K562 (cell line): ENCODE data around the gene TAS2R41. TPM values are rescaled to one million over a fixed set of nuclear protein-coding genes. Genes with fewer than 3 reads are reported as not detected.

Experiments
- ATAC-seq: fragments of 200-7000 bp; cut with Tn5 transposase; 3 replicates; pipeline ENCODE4 v1.9.1; 2020; ENCODE audit warnings: moderate library complexity
- BruUV-seq: library from RNA; stranded (reverse); fragments of 400-500 nt; replicated peaks from 2 replicates; lab custom pipeline; 2021; lab: Mats Ljungman, UMichigan
- CTCF ChIA-PET: fragments of 300-600 bp; formaldehyde crosslinking; extraction: SDS; loops from one replicate; lab custom pipeline; 2021; ENCODE audit warnings: low intra/inter-chr PET ratio; lab: Yijun Ruan, JAX
- POLR2A ChIA-PET: fragments of 300-600, 350-650 bp; sonication (Branson Sonifier 250); formaldehyde crosslinking; extraction: SDS; loops from one replicate; lab custom pipeline; 2021; ENCODE audit warnings: antibody characterized with exemption, inconsistent platforms; lab: Yijun Ruan, JAX
- DNase-seq, 4 experiments: peaks; one replicate each; pipeline versions ENCODE4 v3.0.0 to v3.0.0-alpha.2; 2011 to 2018; ENCODE audit warnings: low spot score in 3 of 4, mixed read lengths in 3 of 4; ENCODE audit errors: extremely low read depth in 1 of 4
- FAIRE-seq: peaks from 2 replicates; lab custom pipeline; 2011; peaks lifted over from hg19 to GRCh38; lab: Jason Lieb, UNC
- H2AFZ ChIP-seq: 2 replicates; pipeline ENCODE4 v1.6.0; 2011; ENCODE audit warnings: low read depth, low read length, control low read depth, inconsistent platforms
- H3K27ac ChIP-seq: fragments of 200-600 bp; 3 replicates; pipeline ENCODE4 v1.8.0; 2011; ENCODE audit warnings: low read depth, mild to moderate bottlenecking, control low read depth, inconsistent platforms, low read length, moderate library complexity, mixed read lengths; ENCODE audit errors: extremely low read depth
- H3K27me3 ChIP-seq, 2 experiments: fragments of 300-600 bp in 1 of 2; 2 replicates in 1 of 2; 3 replicates in 1 of 2; pipeline versions ENCODE4 v1.6.0 to v1.8.0; 2011; ENCODE audit warnings: inconsistent platforms in 2 of 2, low read length in 2 of 2, mild to moderate bottlenecking in 1 of 2, mixed read lengths in 1 of 2, moderate library complexity in 1 of 2; ENCODE audit not compliant: control insufficient read depth in 2 of 2, insufficient read depth in 2 of 2
- H3K36me3 ChIP-seq: fragments of 300-600 bp; 3 replicates; pipeline ENCODE4 v1.8.0; 2011; ENCODE audit warnings: mild to moderate bottlenecking, low read length, inconsistent platforms; ENCODE audit not compliant: control insufficient read depth, insufficient read depth
- H3K4me1 ChIP-seq, 2 experiments: fragments of 200-600 bp in 1 of 2; replicated peaks in 1 of 2; 2 replicates in 1 of 2; 3 replicates in 1 of 2; pipeline versions ENCODE4 v1.5.1 to v1.8.0; 2011; ENCODE audit warnings: inconsistent platforms in 2 of 2, low read length in 2 of 2, mild to moderate bottlenecking in 1 of 2, mixed read lengths in 1 of 2, moderate library complexity in 1 of 2; ENCODE audit not compliant: control insufficient read depth in 2 of 2, insufficient read depth in 2 of 2
- H3K4me2 ChIP-seq: 2 replicates; pipeline ENCODE4 v1.6.1; 2011; ENCODE audit warnings: low read length, control low read depth, inconsistent platforms, mixed read lengths; ENCODE audit not compliant: insufficient read depth
- H3K4me3 ChIP-seq: fragments of 200-600 bp; sonication (generic), shearing (Covaris generic); 2 replicates; pipeline ENCODE4 v1.5.1; 2016; ENCODE audit warnings: control low read depth, inconsistent platforms
- H3K79me2 ChIP-seq: fragments of 200-600 bp; 3 replicates; pipeline ENCODE4 v1.8.0; 2011; ENCODE audit warnings: low read length, inconsistent platforms; ENCODE audit not compliant: control insufficient read depth, insufficient read depth
- H3K9ac ChIP-seq, 2 experiments: 2 replicates each; pipeline versions ENCODE4 v1.6.0 to v1.6.1; 2011; ENCODE audit warnings: low read depth in 2 of 2, low read length in 2 of 2, control low read depth in 1 of 2, inconsistent platforms in 1 of 2, mild to moderate bottlenecking in 1 of 2, mixed read lengths in 1 of 2; ENCODE audit not compliant: insufficient read depth in 1 of 2
- H3K9me1 ChIP-seq: one replicate; pipeline ENCODE4 v1.6.0; 2011; ENCODE audit warnings: inconsistent platforms, mild to moderate bottlenecking, low read length, moderate library complexity; ENCODE audit not compliant: control insufficient read depth, insufficient read depth
- H3K9me3 ChIP-seq: replicated peaks from 2 replicates; pipeline ENCODE4 v1.5.1; 2011; ENCODE audit warnings: low read depth, low read length, inconsistent platforms; ENCODE audit not compliant: control insufficient read depth, insufficient read depth
- H4K20me1 ChIP-seq: replicated peaks from 2 replicates; pipeline ENCODE4 v1.6.1; 2011; ENCODE audit warnings: low read length, inconsistent platforms, mixed read lengths; ENCODE audit not compliant: control insufficient read depth, insufficient read depth
- CBFA2T2 ChIP-seq: fragments of 450-650 bp; conservative IDR thresholded peaks from 2 replicates; pipeline ENCODE4 v1.6.1; 2017; ENCODE audit warnings: mild to moderate bottlenecking
- CBFA2T3 ChIP-seq: fragments of 450-650 bp; IDR thresholded peaks from 2 replicates; pipeline ENCODE4 v1.6.1; 2017
- E2F8 ChIP-seq: fragments of 450-650 bp; IDR thresholded peaks from 2 replicates; pipeline ENCODE4 v1.7.1; 2018; ENCODE audit warnings: mild to moderate bottlenecking, low read depth; ENCODE audit not compliant: partially characterized antibody
- HNRNPL ChIP-seq: fragments of 200-400 bp; formaldehyde crosslinking; IDR thresholded peaks from 2 replicates; pipeline ENCODE4 v1.6.1; 2017; ENCODE audit warnings: low read depth, mild to moderate bottlenecking, low read length
- SOX6 ChIP-seq: fragments of 450-650 bp; IDR thresholded peaks from 2 replicates; pipeline ENCODE4 v1.6.1; 2014; ENCODE audit warnings: mild to moderate bottlenecking
- USF1 ChIP-seq: sonication (generic); formaldehyde crosslinking; IDR thresholded peaks from 2 replicates; pipeline ENCODE4 v1.9.0; 2022; ENCODE audit warnings: mild to moderate bottlenecking, missing genetic modification reagents
- WHSC1 ChIP-seq: IDR thresholded peaks from one replicate; pipeline ENCODE4 v1.6.1; 2012; ENCODE audit warnings: low read length, control low read depth, inconsistent platforms
- ZNF695 ChIP-seq: fragments of 450-650 bp; formaldehyde crosslinking; IDR thresholded peaks from 2 replicates; pipeline ENCODE4 v1.4.0; 2020; ENCODE audit warnings: mild to moderate bottlenecking, moderate library complexity
- WGBS: fragments of 100-300 bp; shearing (Covaris generic); methylation state at CpG from one replicate; pipeline ENCODE4 v1.1.6; 2016; ENCODE audit warnings: low coverage, mixed read lengths; ENCODE audit not compliant: insufficient coverage; ENCODE audit errors: missing lambda C conversion rate; 5-methylcytosine and 5-hydroxymethylcytosine counted together
- in situ Hi-C: fragments of 300-500 bp; cut with MboI; formaldehyde crosslinking; loops from 4 replicates; pipeline ENCODE4 v1.15.0; 2018; ENCODE audit warnings: inconsistent platforms, mixed read lengths
- intact Hi-C: fragments of 100-400 bp; cut with micrococcal nuclease; formaldehyde crosslinking; loops from 2 replicates; pipeline ENCODE4 v1.14.2; 2022
- polyA plus RNA-seq, 8 experiments: library from polyadenylated mRNA; depleted of rRNA in 4 of 8; stranded (reverse) in 5 of 8; unstranded in 3 of 8; fragments of >200 nt; fragmentation: Nextera tagmentation in 2 of 8; fragmentation: Illumina TruSeq in 1 of 8; extraction: Ambion mirVana in 2 of 8; extraction: Trizol in 1 of 8; gene quantifications; 2 replicates each; pipeline versions ENCODE4 v1.2.1 to v1.2.3, GENCODE V29; 2011 to 2014; ENCODE audit warnings: inconsistent platforms in 1 of 8, missing spikeins in 1 of 8
- total RNA-seq, 7 experiments: library from RNA; depleted of rRNA in 6 of 7; stranded (reverse); fragments of >200 nt in 6 of 7; fragmentation: Illumina TruSeq in 2 of 7; extraction: Trizol in 2 of 7; gene quantifications; 2 replicates each; pipeline versions ENCODE4 v1.2.1 to v1.2.3, GENCODE V29; 2011 to 2021; ENCODE audit warnings: low replicate concordance in 1 of 7

TAS2R41 gene
- total and polyA plus RNA-seq, 9 of the 15 experiments (the other 6 are each of a cell fraction or from before 2014, with no cell fraction given): not detected

GRCh38 chr7:143499246-143499645 lies 21.6 kb downstream of the TAS2R41 start:
- Histone ChIP-seq H3K4me3 (no peak overlapping the region), H3K9me3 (no peaks in the 10 kb centered on the region), H3K36me3 (no peaks in the 10 kb centered on the region), H3K4me2 (no peak overlapping the region), H2AFZ (peak overlapping the region; percentile 22; the same call in 1 of the 2 replicates), H3K27me3 (no peaks in the 10 kb centered on the region), H4K20me1 (no peaks in the 10 kb centered on the region), H3K9me1 (no peaks in the 10 kb centered on the region), H3K27ac (no peak overlapping the region), H3K79me2 (no peaks in the 10 kb centered on the region), H3K4me1 (peaks cover 2 to 6% of the 10 kb centered on the region in 2 experiments), H3K9ac (no peak overlapping the region)
- CTCF ChIA-PET: no interaction called here
- WGBS: 22% methylated on average over 2 of the region's 2 CpGs
- FAIRE-seq: no peak
- in situ Hi-C loops (no loop called here), intact Hi-C loops (loop anchor here (5.0 kb wide), 1 partner anchor 257 kb away; no protein-coding TSS in a partner anchor)
- TF ChIP-seq CBFA2T2: 0 out of 2 replicates have a peak, but pooled peaks have one; percentile 16
- TF ChIP-seq SOX6: no peak
- peak; percentile 31; the same call in 1 of the 2 replicates for TF ChIP-seq CBFA2T3
- DNase-seq: no peak
- peak; percentile 11; the same call in 2 of the 3 replicates for ATAC-seq
- BruUV-seq: no TSS peak
- POLR2A ChIA-PET: interaction anchor here (0.6 to 1.1 kb wide), 2 partner anchors 13 to 15 kb away, joined by 3 to 4 read pairs; no protein-coding TSS in a partner anchor

- H3K79me2 ChIP-seq: no peaks in the 10 kb centered on the region
- intact Hi-C loops (loop anchor here (5.0 kb wide), 1 partner anchor 258 kb away; no protein-coding TSS in a partner anchor), in situ Hi-C loops (no loop called here)
- BruUV-seq: no TSS peak
- H3K36me3 ChIP-seq: no peaks in the 10 kb centered on the region
- no peaks in the 10 kb centered on the region for H4K20me1 ChIP-seq
- H3K27ac ChIP-seq: no peak overlapping the region
- H3K9me1 ChIP-seq: no peaks in the 10 kb centered on the region
- POLR2A ChIA-PET: interaction anchor here (0.6 to 1.3 kb wide), 7 partner anchors 8 to 44 kb away, joined by 3 to 5 read pairs (median 4); no protein-coding TSS in a partner anchor
- H3K9me3 ChIP-seq: no peaks in the 10 kb centered on the region
- H2AFZ ChIP-seq: peak overlapping the region; percentile 32; the same call in 1 of the 2 replicates
- FAIRE-seq (no peak), DNase-seq (no peak), ATAC-seq (no peak)
- peaks cover 5 to 11% of the 10 kb centered on the region in 2 experiments for H3K4me1 ChIP-seq
- H3K4me2 ChIP-seq: no peak overlapping the region
- CTCF ChIA-PET: no interaction called here
- H3K4me3 ChIP-seq: no peak overlapping the region
- WGBS: 29% methylated on average over 8 of the region's 8 CpGs
- H3K27me3 ChIP-seq: no peaks in the 10 kb centered on the region
- no peak overlapping the region for H3K9ac ChIP-seq
- TF ChIP-seq USF1 (CRISPR knock-in tag) (no peak), WHSC1 (no peak), HNRNPL (no peak), ZNF695 (no peak), E2F8 (no peak)
Measured at GRCh38 chr7:143499743-143500348, 22.2 kb downstream of the TAS2R41 start.
